Measurements from ENCODE around the gene FOXD4L3.
"Not testable (repeated sequence)": the region's sequence is repeated elsewhere in the genome, so short reads cannot be mapped to it uniquely, and the experiment has no call there.

Gene FOXD4L3

GRCh38 chr9:68342265-68343025 lies 39.8 kb downstream of the FOXD4L3 start:
- DNase-seq (ENCODE audit: insufficient read length, low spot score); FAIRE-seq: not testable (repeated sequence)

- DNase-seq (ENCODE audit: insufficient read length, low spot score); FAIRE-seq: not testable (repeated sequence)
These were observed 40.6 kb downstream of the FOXD4L3 start for GRCh38 chr9:68343242-68343641.

DNA sequence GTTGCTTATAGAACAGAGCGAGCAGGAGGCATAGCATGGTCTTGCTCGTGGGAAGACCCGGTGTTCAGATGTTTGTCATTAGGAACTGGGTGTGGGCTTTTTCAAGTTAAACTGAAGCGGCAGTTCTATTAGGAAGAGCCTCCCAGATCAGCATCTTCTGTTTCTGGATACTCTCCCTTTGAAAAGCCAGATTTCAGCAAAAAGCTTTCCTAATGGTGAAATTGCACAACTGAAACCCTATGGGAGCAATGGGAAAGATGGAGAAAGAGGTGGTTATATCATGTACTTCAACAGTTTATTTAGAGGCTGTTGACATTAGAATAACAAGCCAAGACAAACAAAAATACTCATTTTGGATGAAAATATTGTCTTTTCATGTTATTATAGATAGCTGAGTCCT lies 41.3 kb downstream of the FOXD4L3 start:
- not testable (repeated sequence) for DNase-seq (ENCODE audit: insufficient read length, low spot score); FAIRE-seq

GRCh38 chr9:68351689-68352088 lies 49.0 kb downstream of the FOXD4L3 start:
- DNase-seq (ENCODE audit: insufficient read length, low spot score); FAIRE-seq: not testable (repeated sequence)
